Fibroblast of lung (primary cell): ENCODE data around the gene PSG11. TPM values are rescaled to one million over a fixed set of nuclear protein-coding genes. Genes with fewer than 3 reads are reported as not detected.
"Not testable (repeated sequence)": the region's sequence is repeated elsewhere in the genome, so short reads cannot be mapped to it uniquely, and the experiment has no call there.

Source experiments
- DNase-seq, 2 donors: peaks; one replicate each; pipeline versions ENCODE4 v3.0.0 to v3.0.0-alpha.2; 2010; ENCODE audit warnings: low read depth in 2 of 2
- H2AFZ ChIP-seq: 2 replicates; pipeline ENCODE4 v1.5.1; 2012; ENCODE audit warnings: low read length, control low read depth, inconsistent platforms
- H3K27ac ChIP-seq: 2 replicates; pipeline ENCODE4 v1.5.1; 2011; ENCODE audit warnings: low read length, control low read depth; ENCODE audit not compliant: insufficient read depth
- H3K27me3 ChIP-seq: 2 replicates; pipeline ENCODE4 v1.5.1; 2011; ENCODE audit warnings: mild to moderate bottlenecking, low read length; ENCODE audit not compliant: control insufficient read depth, insufficient read depth
- H3K36me3 ChIP-seq: 2 replicates; pipeline ENCODE4 v1.5.1; 2011; ENCODE audit warnings: low read length; ENCODE audit not compliant: control insufficient read depth, insufficient read depth
- H3K4me1 ChIP-seq: 2 replicates; pipeline ENCODE4 v1.5.1; 2011; ENCODE audit warnings: low read length; ENCODE audit not compliant: control insufficient read depth, insufficient read depth; ENCODE audit errors: extremely low read depth
- H3K4me2 ChIP-seq: 2 replicates; pipeline ENCODE4 v1.5.1; 2011; ENCODE audit warnings: low read length, control low read depth; ENCODE audit not compliant: insufficient read depth; ENCODE audit errors: extremely low read depth
- H3K4me3 ChIP-seq, 4 experiments: fragments of 200-600 bp in 1 of 4; sonication (generic) in 1 of 4; replicated peaks in 1 of 4; 2 replicates each; pipeline ENCODE4 v1.5.1; 2011 to 2016; ENCODE audit warnings: low read length in 4 of 4, low read depth in 3 of 4, mild to moderate bottlenecking in 3 of 4, control low read depth in 2 of 4, inconsistent platforms in 1 of 4, mixed read lengths in 1 of 4; ENCODE audit not compliant: insufficient read depth in 1 of 4; ENCODE audit errors: control extremely low read depth in 1 of 4
- H3K79me2 ChIP-seq: 2 replicates; pipeline ENCODE4 v1.5.1; 2012; ENCODE audit warnings: mild to moderate bottlenecking, low read length, inconsistent platforms; ENCODE audit not compliant: control insufficient read depth, insufficient read depth
- H3K9ac ChIP-seq: 2 replicates; pipeline ENCODE4 v1.5.1; 2011; ENCODE audit warnings: mild to moderate bottlenecking, low read length, control low read depth; ENCODE audit not compliant: insufficient read depth
- H3K9me3 ChIP-seq: 2 replicates; pipeline ENCODE4 v1.5.1; 2012; ENCODE audit warnings: low read depth, low read length; ENCODE audit not compliant: control insufficient read depth, insufficient read depth
- H4K20me1 ChIP-seq: 2 replicates; pipeline ENCODE4 v1.5.1; 2011; ENCODE audit warnings: low read length; ENCODE audit not compliant: control insufficient read depth, insufficient read depth; ENCODE audit errors: extremely low read depth
- EZH2 ChIP-seq: IDR thresholded peaks from 2 replicates; pipeline ENCODE4 v1.5.1; 2012; ENCODE audit warnings: low read length, control low read depth, mild to moderate bottlenecking; ENCODE audit errors: missing control alignments
- polyA plus RNA-seq, 2 donors: library from polyadenylated mRNA; depleted of rRNA in 1 of 2; stranded (reverse) in 1 of 2; unstranded in 1 of 2; fragments of >200 nt; gene quantifications; 2 replicates each; pipeline ENCODE4 v1.2.1, GENCODE V29; 2011 to 2012; ENCODE audit warnings: missing spikeins in 1 of 2
- total RNA-seq: library from RNA; depleted of rRNA; stranded (reverse); fragments of >200 nt; gene quantifications from 2 replicates; pipeline ENCODE4 v1.2.1, GENCODE V29; 2014
- TF ChIP-seq, protein P1 (sequence below), 2 donors: IDR thresholded peaks in 1 of 2; conservative IDR thresholded peaks in 1 of 2; 1 replicate in 1 of 2; 2 replicates in 1 of 2; pipeline ENCODE4 v1.5.1; 2011 to 2012; ENCODE audit warnings: low read length in 2 of 2, control low read depth in 1 of 2, inconsistent platforms in 1 of 2, low read depth in 1 of 2, mild to moderate bottlenecking in 1 of 2

Gene PSG11
- total and polyA plus RNA-seq, 2 donors (not counting 1 experiment from before 2014, with no cell fraction given): 0.48 TPM; not detected in 1

DNA sequence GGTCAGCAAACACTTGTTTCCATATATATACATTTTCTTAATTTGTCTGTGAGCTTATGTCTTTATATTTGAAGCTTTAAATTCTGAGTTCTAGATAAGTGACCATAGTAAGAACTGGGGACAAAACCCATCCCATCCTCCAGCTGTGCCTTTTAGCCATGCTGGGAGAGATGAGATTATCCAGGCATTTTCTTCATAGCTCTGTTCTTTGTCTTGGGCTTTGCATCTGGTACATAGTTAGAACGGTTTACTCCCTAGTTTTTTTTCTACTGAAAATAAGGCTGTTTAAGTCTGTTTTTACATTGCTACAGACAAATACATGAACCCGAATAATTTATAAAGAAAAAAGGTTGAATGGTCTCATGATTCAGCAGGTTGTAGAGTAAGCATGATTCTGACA, 20.3 kb upstream of the PSG11 start:
- H3K36me3 ChIP-seq, H4K20me1 ChIP-seq, H3K79me2 ChIP-seq, H3K4me2 ChIP-seq, H2AFZ ChIP-seq, H3K27ac ChIP-seq, H3K4me1 ChIP-seq, H3K4me3 ChIP-seq, H3K27me3 ChIP-seq, H3K9ac ChIP-seq, DNase-seq, H3K9me3 ChIP-seq: not testable (repeated sequence)

DNA sequence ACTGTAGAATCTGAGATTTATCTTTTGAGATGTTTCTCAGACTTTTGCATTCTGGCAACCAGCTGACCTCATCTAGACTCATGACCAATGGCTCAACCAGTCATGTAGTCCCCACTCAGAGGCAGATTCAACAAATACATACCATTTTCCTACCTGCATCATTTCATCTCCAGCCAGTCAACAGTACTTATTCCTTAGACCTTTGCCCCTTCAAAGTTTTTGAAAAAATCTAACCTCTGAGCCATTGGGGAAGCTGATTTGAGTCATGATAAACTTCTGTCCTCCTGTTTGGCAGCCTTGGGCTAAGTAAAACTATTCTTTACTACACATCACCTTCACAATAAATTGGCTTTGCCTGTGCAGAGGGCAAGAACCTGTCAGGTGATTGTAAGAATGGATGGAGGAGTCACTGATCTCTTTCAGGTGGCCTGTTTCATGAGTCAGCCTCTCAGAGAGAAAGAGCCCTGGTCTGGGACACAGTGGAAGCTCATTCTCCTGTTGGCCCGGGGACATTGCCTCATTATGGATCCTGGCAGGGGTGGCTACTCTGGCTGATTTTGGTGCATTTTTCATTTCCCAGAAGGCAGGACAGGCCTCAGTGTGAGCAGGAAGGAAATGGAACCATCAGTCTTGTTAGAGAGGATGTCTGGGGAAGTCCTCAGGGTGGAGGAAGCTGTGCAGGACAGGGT, 17.4 kb upstream of the PSG11 start:
- not testable (repeated sequence) for H3K36me3 ChIP-seq, H3K27ac ChIP-seq, H2AFZ ChIP-seq, H3K27me3 ChIP-seq, H3K4me2 ChIP-seq, H4K20me1 ChIP-seq, H3K79me2 ChIP-seq, H3K4me3 ChIP-seq, H3K4me1 ChIP-seq, DNase-seq, H3K9me3 ChIP-seq, H3K9ac ChIP-seq

DNA sequence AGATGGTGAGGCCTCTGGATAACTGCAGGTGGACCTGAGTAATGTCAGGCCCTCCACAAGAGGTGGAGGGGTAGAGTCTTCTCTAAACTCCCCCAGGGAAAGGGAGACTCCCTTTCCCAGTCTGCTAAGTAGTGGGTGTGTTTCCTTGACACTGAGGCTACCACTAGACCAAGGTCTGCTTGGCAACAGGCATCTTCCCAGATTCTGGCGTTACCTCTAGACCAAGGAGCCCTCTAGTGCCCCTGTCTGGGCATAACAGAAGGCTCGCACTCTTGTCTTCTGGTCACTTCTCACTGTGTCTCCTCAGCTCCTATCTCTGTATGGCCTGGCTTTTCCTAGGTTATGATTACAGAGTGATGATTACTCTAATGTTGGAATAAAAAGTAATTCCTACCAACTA, 5.4 kb upstream of the PSG11 start:
- peak; percentile 24 to 40 for DNase-seq
- not testable (repeated sequence) for H3K4me3 ChIP-seq
- TF ChIP-seq, protein P1, sequence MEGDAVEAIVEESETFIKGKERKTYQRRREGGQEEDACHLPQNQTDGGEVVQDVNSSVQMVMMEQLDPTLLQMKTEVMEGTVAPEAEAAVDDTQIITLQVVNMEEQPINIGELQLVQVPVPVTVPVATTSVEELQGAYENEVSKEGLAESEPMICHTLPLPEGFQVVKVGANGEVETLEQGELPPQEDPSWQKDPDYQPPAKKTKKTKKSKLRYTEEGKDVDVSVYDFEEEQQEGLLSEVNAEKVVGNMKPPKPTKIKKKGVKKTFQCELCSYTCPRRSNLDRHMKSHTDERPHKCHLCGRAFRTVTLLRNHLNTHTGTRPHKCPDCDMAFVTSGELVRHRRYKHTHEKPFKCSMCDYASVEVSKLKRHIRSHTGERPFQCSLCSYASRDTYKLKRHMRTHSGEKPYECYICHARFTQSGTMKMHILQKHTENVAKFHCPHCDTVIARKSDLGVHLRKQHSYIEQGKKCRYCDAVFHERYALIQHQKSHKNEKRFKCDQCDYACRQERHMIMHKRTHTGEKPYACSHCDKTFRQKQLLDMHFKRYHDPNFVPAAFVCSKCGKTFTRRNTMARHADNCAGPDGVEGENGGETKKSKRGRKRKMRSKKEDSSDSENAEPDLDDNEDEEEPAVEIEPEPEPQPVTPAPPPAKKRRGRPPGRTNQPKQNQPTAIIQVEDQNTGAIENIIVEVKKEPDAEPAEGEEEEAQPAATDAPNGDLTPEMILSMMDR (conservative IDR thresholded peaks at IDR 0.05 in 1 of 2, IDR thresholded peaks at IDR 0.05 in 1 of 2; ENCODE audit: low read depth in 1 of 2, low read length in 2 of 2): peak; percentile 33 to 42

DNA sequence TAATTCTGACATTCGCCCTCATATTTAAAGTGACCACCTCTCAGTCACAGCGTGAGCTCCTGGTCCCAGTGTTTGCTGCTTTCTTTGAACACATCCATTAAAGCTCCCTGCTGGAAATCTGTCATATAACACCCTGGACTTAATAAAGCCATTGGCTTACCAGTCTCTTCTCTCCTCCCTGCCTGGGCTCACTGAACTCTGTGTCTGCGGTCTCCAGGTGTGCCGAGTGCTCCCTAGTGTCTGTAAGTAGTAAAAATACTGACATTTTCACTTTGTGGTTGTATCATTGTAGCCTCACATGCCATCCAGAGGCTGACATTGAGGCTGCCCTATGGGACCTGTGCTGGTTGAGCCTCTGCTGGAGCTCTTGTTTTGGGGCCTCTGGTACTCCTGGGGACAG, 2.6 kb upstream of the PSG11 start:
- Histone ChIP-seq H3K9me3 (no peaks in the 10 kb centered on the region), H3K9ac (no peak overlapping the region), H3K4me2 (no peak overlapping the region), H3K4me3 (no peak overlapping the region), H3K79me2 (no peaks in the 10 kb centered on the region), H3K36me3 (no peaks in the 10 kb centered on the region), H4K20me1 (no peaks in the 10 kb centered on the region), H3K27ac (no peak overlapping the region), H2AFZ (no peak overlapping the region), H3K4me1 (no peaks in the 10 kb centered on the region), H3K27me3 (no peaks in the 10 kb centered on the region)
- TF ChIP-seq EZH2: no peak
- TF ChIP-seq, protein P1 (conservative IDR thresholded peaks at IDR 0.05 in 1 of 2, IDR thresholded peaks at IDR 0.05 in 1 of 2; ENCODE audit: low read depth in 1 of 2, low read length in 2 of 2): no peak
- no peak for DNase-seq

More for the DNA sequence above, 5.4 kb upstream of the PSG11 start:
- H3K27me3 ChIP-seq, H3K36me3 ChIP-seq, H3K4me1 ChIP-seq, H3K9me3 ChIP-seq, H3K27ac ChIP-seq, H3K4me2 ChIP-seq, H3K79me2 ChIP-seq, H4K20me1 ChIP-seq, H2AFZ ChIP-seq, H3K9ac ChIP-seq: not testable (repeated sequence)
